ENCODE data around the gene NPBWR2.

Gene NPBWR2

GRCh38 chr20:64053841-64054661 lies 53.3 kb downstream of the NPBWR2 start:
- Histone ChIP-seq H3K36me3 (ENCODE audit: insufficient read depth, low read length) (no peaks in the 10 kb centered on the region), H3K9me3 (ENCODE audit: control insufficient read depth, insufficient read depth, low read length) (no peaks in the 10 kb centered on the region), H3K4me1 (ENCODE audit: insufficient read depth, low read length) (peaks cover 19% of the 10 kb centered on the region; the same call in 1 of the 2 replicates), H3K9ac (ENCODE audit: low read depth, low read length) (no peak overlapping the region)

Data from ES-I3 (cell line).